NCI-H2081 treated with DMSO at 0.1 percent for 48 hours (cell line): ENCODE data around the gene SLC5A10.

Source experiments
- DNase-seq: peaks from one replicate; lab custom pipeline; 2025; lab: John Stamatoyannopoulos, UW

SLC5A10 gene

DNA sequence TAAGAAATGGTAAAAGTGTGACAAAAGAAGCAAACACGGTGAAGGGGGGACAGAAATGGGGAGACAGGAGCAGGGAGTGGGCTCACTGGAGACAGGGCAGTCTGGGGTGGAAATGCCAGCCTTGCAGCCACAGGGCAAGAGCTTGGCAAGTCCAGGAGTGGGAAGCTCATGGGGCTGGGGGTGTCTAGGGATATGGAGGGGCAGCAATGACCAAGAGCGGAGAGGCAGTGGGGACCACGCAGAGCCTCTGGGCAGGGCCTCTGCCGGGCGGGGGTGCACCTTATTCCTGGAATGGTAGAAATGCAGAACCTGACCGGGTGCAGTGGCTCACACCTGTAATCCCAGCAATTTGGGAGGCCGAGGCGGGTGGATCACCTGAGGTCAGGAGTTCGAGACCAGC lies 12.6 kb downstream of the SLC5A10 start:
- no peak for DNase-seq

DNA sequence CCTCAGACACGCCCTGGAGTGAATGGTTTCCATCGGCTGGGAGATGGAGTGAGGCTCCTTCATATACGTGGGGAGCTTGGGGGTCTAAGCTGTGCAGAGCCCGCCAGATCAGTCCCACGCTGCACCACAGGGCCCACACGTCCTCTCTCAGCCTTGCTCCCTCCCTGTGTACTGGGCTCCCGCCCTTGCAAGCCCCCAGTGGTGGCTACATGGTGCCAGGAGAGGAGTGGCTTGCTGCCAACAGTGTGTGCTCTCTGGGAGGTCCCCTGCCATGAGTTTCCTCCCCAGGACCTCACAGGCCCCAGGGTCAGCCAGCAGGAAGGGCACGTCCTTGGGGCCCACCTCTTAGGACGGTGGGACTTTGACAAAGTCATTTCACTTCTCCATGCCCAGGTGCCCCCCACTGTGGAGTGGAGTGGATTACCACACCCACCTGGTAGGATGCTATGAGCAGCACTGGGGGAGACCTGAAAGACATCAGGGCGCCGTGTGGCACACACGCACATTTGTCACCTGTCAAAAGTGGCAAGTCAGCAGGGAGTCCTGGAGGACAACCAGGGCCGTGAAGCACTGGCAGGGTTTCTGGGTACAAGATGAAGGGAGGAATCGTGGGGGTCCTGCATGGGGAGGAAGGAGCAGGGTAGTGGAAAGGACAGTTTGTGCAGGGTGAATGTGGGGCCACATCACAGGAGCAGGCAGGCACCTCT lies 13.7 kb downstream of the SLC5A10 start:
- DNase-seq, result no peak

DNA sequence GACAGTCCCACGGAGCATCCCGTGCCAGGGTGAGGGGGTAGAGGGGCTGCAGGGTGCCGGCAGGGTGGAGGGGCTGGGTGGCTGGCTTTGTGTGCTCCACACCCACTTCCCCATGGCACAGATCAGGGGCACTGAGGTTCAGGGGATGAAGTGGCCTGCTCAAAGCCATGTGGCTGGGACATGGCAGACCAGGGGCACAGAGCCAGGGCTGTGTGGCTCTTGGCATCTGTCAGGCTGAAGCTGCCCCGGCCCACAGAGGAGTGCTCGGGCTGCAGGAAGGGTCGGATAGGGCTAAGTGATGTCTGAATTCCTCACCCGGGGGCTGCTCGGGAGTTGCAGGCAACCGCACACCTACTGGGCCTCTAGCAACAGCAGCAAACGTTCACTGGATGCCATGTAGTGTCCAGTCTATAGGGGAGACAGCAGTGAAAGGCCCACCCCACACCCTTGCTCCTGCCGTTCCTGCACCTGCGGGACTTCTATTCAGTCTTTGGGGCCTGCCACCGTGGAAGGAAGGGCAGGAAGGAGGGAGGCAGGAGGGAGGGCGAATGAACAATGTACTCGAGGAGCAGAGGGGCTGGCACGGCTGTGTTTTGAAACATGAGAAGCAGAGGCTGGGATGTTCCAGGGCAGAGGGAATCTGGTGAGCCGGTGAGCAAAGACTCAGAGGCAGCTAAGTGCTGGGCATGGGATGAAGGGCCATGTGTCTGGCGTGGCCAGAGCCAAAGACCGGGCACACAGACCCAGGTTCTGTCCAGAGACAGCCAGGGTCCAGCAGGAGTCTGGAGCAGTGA lies 15.1 kb downstream of the SLC5A10 start:
- no peak for DNase-seq

DNA sequence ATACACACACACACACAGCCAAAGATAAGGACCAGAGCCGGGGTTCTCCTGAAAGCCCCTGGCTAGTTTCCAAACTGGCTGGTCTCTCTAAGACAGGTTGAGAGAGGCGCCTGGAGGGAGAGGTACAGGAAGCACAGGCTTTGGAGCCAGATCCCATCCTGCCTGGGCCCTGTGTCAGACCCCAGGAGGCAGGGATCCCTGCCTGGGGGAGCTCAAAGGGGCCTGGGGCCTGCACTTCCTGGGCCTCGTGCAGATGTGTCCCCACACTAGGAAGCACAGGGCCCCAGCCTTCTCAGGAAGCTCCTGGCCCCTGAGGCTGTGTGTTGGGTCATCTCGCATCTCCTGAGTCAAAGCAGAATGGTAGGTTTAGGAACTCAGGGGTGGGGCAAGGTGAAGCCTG lies 16.0 kb downstream of the SLC5A10 start:
- DNase-seq, result no peak

DNA sequence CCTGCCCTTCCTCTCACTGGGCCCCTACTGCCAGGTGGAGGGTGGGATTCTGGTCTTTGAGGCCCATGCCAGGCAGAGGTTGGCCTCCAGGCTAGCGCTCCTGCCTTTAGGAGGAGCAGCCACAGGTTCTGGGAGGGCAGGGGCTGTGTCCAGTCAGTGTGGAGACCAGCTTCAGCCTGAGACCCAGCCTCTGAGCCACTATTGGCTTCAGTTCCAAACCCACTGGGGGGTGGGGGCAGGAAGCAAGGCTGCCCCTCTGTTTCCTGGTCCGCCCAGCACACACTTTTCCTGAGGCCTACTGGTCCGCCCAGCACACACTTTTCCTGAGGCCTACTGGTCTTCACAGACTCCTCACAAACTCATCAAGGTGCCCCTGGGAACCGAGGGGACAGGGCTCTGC lies 16.4 kb downstream of the SLC5A10 start:
- no peak for DNase-seq

DNA sequence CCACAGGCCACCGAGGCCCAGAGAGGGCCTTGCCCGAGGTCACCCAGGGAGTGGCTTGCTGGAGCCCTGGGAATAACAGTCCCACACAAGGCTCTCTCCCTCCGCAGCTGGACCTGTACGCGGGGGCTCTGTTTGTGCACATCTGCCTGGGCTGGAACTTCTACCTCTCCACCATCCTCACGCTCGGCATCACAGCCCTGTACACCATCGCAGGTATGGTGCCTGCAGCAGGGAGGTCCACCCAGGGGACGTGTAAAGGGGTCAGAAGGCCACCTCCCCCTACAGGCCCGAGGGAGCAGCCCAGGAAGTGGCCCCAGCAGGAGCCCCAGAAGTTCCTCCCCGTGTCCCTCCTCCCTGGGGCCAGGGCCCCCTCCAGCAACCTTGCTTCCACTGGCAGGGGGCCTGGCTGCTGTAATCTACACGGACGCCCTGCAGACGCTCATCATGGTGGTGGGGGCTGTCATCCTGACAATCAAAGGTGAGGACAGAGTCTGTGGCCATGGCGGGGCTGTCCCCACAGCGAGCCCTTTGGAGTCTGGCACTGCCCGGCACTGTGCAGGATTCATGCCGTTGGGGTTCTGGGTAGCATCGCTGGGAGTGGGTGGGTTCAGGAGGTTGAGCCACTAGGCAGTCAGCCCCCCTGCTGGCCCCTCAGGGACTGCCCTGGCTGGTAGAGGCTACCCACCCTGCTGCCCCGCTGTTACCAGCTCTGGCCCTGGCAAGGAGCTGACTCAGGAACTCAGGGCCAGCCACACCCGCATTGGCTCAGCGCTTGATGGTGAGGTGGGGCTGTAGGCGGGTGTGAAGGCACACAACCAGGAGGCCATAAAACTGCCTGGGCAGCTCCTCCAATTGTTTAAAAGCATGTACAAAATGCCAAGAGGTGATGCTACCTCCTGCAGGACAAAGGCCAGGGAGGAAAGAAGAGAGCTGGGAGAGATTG lies 17.3 kb downstream of the SLC5A10 start:
- DNase-seq, result no peak

DNA sequence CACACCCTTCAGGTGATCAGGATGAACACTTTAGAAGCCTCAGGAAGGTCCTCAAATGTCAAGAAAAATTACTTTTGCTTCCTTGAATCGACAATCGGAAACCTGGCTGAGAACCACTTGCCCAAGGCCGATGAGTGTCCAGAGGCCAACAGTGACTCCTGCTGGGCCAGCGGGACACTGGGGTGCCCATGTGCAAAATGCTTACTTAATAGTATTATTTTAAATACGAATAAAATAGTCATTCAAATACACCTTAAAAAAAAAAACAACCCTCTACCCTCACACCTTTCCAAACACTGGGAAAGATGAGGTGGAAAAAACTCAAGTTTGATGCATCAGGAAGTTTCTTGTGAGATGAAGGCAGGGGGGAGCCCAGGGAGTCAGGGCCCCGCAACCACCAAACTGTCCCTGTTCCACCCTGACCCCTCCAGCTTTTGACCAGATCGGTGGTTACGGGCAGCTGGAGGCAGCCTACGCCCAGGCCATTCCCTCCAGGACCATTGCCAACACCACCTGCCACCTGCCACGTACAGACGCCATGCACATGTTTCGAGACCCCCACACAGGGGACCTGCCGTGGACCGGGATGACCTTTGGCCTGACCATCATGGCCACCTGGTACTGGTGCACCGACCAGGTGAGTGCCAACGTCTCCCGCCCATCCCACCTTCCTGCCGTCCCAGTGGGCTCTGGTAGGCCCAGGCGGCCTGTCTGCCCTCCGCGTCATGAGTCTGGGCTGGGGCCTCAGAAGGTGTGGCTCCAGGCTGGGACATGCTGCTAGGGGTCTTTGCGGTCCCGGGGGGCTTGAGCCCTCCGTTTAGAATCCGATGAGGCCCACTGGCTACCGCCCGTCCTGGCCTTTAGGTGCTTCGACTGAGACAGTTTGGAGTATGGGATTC lies 18.9 kb downstream of the SLC5A10 start:
- no peak for DNase-seq

DNA sequence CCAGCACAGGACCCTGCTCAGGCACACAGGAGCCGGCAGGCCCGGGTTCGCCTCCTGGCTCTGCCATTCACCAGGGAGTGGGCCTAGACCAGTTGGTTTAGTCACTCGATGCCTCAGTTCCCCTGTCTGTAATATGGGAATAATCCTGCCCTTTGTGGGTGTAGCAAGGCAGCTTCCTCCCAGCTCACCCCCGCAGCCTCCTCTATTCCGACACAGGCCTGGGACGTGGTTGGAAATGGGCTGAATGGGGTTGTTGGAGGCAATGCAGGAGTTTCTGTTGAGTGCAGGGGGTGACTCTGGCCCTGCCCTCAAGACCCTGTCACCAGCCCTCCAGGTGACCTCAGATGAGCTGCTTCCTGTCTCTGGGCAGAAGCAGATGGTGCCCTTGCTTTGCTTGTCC lies 19.8 kb downstream of the SLC5A10 start:
- no peak for DNase-seq

DNA sequence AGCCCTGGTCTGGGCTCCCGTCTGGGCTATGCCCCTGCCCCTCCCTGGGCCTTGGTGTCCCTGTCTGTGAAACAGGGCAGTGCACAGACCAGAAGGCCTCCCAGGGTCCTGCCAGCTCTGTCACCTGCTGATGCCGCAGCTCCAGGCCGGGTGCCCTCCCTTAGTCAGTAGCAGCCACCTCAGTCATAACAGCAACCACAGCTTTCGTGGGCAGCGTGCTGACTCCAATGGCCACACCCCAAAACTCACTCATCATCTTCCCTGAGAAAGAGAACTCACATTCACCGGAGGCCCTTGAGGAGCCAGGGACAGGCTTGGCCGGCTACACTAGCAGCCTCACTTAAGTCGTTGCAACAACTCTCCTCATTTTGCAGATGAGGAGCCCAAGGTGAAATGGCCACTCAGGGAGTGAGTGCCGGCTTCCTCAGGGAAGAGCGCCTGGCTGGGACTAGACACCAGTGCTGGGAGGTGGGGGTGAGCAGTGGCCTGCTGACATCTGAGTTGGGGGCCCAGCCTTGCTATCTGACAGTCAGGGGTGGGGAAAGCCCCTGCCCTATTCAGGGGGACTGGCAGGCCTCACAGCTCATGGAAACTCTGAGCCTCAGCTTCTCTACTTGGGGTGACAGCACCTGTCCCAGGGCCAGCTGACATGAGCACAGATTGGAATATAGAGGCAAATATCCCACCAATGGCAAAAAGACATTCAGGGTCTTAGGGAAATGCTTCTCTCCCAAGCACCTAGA lies 22.6 kb downstream of the SLC5A10 start:
- no peak for DNase-seq

DNA sequence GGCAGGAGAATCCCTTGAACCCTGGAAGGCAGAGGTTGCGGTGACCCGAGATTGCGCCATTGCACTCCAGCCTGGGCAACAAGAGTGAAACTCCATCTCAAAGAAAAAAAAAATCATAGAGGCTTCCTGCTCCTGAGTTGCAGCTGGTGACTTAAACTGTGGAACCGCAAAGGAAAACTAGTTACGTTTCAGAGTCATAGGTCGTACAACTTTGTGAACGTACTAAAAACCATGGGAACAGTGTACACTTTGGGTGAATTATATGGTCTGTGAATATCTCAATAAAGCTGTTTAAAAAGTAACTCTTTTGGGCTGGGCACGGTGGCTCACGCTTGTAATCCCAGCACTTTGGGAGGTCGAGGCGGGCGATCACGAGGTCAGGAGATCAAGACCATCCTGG lies 23.6 kb downstream of the SLC5A10 start:
- no peak for DNase-seq

DNA sequence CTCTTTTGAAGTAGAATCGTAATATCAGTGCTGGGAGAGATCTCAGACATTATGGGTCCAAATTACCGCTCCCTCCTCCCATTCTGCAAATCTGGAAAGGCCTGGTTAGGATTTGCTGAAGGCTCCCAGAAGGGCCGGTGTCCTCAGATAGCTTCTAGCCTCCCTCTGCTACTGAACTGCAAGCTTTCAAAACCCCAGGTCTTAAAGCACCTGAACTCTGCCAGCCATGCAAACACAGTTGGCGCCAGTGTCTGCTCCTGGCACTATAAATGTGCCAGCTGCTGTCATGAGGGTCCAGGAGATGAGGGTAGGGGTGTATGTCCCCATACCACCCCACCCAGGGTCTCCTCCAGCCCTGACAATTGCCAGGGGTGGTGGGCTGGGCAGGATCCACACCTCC lies 24.2 kb downstream of the SLC5A10 start:
- DNase-seq, result no peak

DNA sequence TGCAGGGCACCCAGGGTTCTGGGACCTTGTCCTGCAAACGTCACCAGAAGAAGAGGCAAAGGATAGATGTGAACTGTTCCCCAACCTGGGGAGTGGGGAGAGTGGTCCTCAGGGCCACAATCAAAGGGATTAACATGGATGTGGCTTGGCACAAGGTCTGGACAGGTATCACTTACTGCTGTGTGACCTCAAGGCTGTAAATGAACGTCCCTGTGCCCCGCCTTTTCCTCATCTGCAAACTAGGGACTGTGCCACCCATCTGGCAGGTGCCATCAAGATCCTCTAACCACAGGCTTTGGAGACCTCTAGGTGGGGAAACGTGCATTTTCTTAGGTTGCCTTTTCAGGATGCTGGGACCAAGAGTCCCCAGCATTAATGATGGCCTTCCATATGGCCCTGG lies 25.1 kb downstream of the SLC5A10 start:
- no peak for DNase-seq

DNA sequence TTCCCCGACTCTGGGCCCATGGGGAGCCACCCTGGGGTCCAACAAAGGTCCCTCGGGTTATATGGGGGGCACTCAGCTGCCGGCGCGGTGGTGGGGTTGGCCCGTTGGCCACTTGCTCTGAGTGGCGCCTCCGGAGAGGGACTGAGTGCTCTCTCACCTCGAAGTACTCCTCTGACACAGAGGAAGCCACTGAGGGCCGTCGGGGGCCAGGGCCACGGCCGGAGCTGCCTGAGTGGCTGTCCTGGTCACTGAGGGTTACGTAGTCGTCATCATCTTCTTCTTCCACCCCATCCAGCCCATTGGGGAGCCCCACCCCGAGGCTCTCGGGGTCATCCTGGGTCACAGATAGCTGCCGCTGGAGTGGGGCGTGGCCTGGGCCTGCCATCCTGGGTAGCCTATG lies 25.7 kb downstream of the SLC5A10 start:
- no peak for DNase-seq

DNA sequence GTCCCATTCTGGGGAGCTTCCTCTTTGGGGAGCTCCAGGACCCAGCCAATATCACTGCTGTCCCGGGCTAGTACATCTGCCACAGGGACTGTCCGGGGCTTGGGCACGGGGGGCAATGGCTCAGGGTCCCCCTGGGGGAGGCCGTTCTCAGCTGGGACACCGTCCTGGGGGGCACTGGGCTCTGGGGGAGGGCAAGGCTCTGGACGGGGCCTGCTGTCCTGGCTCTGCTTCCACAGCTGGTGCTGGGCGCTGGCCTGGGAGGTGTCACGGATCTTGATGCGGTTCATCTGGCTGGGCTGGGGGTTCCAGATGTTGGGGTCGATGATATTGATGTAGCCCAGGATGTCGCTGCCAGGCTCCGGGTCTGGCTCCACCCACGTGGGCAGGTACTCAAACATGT lies 26.1 kb downstream of the SLC5A10 start:
- no peak for DNase-seq

DNA sequence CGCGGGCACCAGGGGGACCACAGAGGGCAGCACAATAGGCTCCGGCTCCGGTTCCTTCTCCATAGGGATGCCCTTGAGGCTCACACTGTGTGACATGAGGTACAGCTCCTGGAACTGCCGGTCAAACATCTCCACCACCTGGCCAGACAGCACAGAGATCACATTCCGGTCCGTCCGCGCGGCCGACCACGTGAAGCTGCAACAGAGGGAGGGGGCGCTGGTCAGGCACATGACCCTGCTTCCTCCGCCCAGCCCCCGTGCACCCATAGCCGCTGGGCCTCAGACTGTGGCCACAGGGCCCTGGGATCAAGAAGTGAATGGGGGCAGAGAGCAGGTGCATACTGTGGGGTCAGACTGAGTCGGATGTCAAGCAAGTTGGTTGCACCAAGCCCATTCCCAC lies 26.7 kb downstream of the SLC5A10 start:
- no peak for DNase-seq

DNA sequence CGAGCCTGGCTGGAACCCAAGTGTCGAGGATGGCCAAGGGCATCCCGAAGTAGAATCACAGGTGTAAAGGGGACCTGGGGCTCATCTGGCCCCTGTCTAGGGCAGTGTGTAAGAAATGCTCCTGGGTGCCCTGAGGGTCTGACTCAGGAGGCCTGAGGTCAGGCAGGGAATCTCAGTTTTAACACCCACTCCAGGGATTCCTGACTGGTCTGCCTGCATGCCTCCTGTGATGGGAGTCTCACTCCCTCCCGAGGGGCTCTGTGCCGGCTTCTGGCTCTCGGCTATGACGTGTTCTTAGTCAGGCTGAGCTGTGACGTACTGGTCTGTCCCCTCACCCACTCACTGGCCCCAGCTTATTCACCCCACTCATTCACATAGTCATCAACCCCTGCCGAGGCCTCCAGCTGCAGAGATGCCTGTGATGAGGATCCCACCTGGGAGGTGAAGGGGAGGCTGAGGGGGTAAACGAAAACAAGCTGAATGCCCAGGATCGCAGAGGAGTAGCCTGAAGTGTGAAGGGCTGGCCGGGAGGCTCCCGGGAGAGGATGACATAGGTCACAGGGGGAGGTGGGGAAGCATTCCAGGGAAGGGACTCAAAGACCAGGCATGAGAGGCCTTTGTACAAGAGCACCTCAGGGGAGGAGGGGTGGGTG lies 28.8 kb downstream of the SLC5A10 start:
- DNase-seq, result no peak

DNA sequence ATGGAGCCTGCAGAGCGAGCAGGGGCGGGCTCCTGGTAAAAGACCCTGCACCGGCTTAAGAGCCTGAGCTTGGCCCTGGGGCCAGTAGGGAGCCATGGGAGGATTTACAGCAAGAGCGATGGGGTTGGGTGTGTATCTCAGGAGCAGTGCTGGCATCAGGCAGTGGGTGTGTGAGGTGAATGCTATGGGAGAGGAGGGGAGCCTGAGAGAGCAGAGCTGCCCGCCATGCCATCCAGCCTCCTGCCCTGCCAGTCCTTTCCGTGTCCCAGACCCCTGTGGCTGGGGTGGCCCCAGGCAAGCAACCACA lies 29.3 kb downstream of the SLC5A10 start:
- no peak for DNase-seq

DNA sequence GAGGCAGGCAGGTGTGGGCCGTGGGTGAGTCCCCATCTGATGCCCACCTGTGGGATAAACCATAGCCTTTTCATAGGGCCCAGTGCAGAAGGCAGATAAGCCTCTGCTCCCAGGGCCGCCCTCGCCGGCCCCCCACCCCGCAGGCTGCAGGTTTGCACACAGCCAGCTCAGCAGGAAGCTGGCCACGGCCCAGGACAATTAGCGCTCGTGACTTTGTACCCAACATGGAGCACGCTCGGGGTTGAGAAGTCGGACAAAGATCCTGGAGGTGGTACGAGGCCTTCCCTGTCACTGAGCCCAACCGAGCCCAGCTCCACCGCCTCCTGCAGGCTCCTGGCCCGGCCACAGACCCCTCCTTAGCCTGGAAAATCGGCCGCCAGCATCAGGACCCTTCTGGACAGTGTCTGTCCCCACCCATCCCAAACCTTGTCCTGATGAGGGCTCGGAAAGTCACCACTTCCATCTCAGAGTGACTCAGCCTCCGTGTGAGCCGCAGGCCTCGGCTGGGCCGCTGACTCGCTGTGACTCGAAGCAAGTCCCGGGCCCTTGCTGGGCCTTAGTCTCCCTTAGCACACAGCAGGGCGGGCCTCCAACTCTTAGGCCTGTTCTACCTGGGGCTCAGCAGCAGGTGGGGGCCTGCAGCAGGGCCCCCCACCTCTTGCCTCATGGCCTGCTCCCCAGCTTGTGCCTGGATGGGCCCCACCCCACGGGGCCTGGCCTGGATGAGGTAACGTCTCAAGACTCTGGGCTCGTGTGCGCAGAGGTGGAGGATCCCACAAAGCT lies 29.9 kb downstream of the SLC5A10 start:
- no peak for DNase-seq

DNA sequence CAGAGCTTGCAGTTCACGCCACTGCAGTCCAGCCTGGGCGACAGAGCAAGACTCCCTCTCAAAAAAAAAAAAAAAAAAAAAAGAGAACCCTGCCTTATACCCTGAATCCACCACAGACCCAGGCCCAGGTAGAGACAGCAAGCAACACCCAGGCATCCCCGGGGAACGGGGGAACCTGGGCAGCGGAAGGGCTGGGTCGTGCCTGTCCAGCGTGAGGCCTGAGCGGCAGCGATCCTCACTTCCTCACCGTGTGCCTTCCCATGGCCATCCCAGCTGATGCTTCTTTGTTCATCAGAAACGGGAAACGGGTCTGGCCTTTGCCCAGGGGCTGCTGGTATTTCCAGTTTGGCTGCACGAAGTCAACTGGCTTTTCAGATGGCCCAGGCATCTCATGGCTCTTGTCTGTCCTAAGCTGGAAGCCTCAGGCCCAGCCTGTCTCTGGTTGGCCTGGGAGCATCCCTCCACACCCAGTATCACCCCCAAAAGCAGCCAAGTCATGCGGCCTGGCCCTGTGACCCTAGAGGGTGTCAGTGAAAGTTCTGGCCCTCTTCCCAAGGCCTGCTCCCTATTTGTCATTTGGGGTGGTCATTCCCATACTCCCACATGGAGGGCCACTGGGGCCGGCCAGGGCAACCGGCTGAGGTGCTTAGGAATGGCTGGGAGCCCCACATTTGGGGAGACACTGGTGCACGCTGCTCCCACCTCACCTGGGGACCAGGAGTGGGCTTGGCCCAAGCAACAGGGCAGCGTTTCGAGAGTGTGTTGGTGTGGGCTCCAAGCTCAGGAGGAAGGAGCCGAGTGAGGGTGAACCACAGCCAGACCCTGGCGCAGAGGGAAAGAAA lies 32.5 kb downstream of the SLC5A10 start:
- no peak for DNase-seq
